ENCODE results near the gene FOSL2. TPM values are rescaled to one million over a fixed set of nuclear protein-coding genes. Genes with fewer than 3 reads are reported as not detected.
A peak's percentile ranks its signal among the peaks of the same experiment; 100 is the strongest.

FOSL2 gene
- total and polyA plus RNA-seq, 5 donors = 38.9 to 128 (median 47.0) TPM

DNA sequence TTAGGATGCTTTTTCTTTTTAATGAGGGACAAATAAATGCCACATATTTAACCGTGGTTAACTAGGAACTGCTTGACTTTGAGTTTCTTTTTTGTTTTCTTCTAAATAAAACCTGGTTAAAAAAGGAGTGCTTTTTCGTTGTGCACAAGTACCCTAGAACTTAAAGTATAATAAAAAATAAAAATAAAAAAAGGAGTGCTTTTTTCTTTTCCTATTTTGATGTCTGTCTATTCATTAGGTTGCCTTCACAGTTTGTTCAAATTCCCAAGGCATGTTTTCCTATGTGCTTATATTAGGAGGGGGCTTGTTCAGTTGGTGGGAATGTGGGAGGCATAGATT lies 4.4 kb downstream of the FOSL2 start:
- Histone ChIP-seq H3K27me3 (ENCODE audit: control insufficient read depth, insufficient read depth) (no peaks in the 10 kb centered on the region), H3K27ac (ENCODE audit: low read length) (no peak overlapping the region), H3K4me3 (ENCODE audit: low read length) (peak overlapping the region; percentile 83), H3K4me1 (ENCODE audit: control insufficient read depth, insufficient read depth, low read length) (peaks cover 33% of the 10 kb centered on the region), H3K9me3 (ENCODE audit: control insufficient read depth, low read length) (no peaks in the 10 kb centered on the region)
- intact Hi-C loops (cut with DNase I) = loop anchor here in 3 of 4 donors (5.0 to 10.0 kb wide), 6 partner anchors 440 to 695 kb away; partner anchors contain the start of genes BABAM2 (in 1 of the 3) and RBKS (in 1 of the 3)
- no peak for DNase-seq
- ATAC-seq = no peak
- 33% methylated on average over 2 of the region's 2 CpGs for WGBS

GRCh38 chr2:28398101-28398834 lies 5.6 kb downstream of the FOSL2 start:
- intact Hi-C loops (cut with DNase I) = loop anchor here in 3 of 4 donors (5.0 to 10.0 kb wide), 6 partner anchors 441 to 696 kb away; partner anchors contain the start of genes BABAM2 (in 1 of the 3) and RBKS (in 1 of the 3)
- Histone ChIP-seq H3K4me3 (ENCODE audit: low read length) (no peak overlapping the region), H3K27ac (ENCODE audit: low read length) (no peak overlapping the region), H3K4me1 (ENCODE audit: control insufficient read depth, insufficient read depth, low read length) (peaks cover 39% of the 10 kb centered on the region), H3K9me3 (ENCODE audit: control insufficient read depth, low read length) (no peaks in the 10 kb centered on the region), H3K27me3 (ENCODE audit: control insufficient read depth, insufficient read depth) (no peaks in the 10 kb centered on the region)
- ATAC-seq = no peak
- DNase-seq = peak; percentile 65 to 81 (median 67)
- WGBS = 62% methylated on average over 13 of the region's 13 CpGs

GRCh38 chr2:28399289-28399688 lies 6.6 kb downstream of the FOSL2 start:
- Histone ChIP-seq H3K27ac (ENCODE audit: low read length) (peak overlapping the region; percentile 6), H3K4me3 (ENCODE audit: low read length) (no peak overlapping the region), H3K4me1 (ENCODE audit: control insufficient read depth, insufficient read depth, low read length) (peaks cover 39% of the 10 kb centered on the region), H3K27me3 (ENCODE audit: control insufficient read depth, insufficient read depth) (no peaks in the 10 kb centered on the region), H3K9me3 (ENCODE audit: control insufficient read depth, low read length) (no peaks in the 10 kb centered on the region)
- DNase-seq (peak in 1 of 3 donors; percentile 6), ATAC-seq (no peak)
- intact Hi-C loops (cut with DNase I) = loop anchor here in 3 of 4 donors (5.0 to 10.0 kb wide), 6 partner anchors 442 to 697 kb away; partner anchors contain the start of genes BABAM2 (in 1 of the 3) and RBKS (in 1 of the 3)
- WGBS = 85% methylated on average over 11 of the region's 11 CpGs

- intact Hi-C loops (cut with DNase I) = loop anchor here in 3 of 4 donors (5.0 to 10.0 kb wide), 6 partner anchors 443 to 698 kb away; partner anchors contain the start of genes BABAM2 (in 1 of the 3) and RBKS (in 1 of the 3)
- H3K4me3 ChIP-seq (ENCODE audit: low read length) = no peak overlapping the region
- ATAC-seq (no peak), DNase-seq (peak in 1 of 3 donors; percentile 49)
- peak overlapping the region; percentile 6 for H3K27ac ChIP-seq (ENCODE audit: low read length)
- WGBS = 31% methylated on average over 6 of the region's 6 CpGs
- H3K4me1 ChIP-seq (ENCODE audit: control insufficient read depth, insufficient read depth, low read length) = peaks cover 39% of the 10 kb centered on the region
- H3K27me3 ChIP-seq (ENCODE audit: control insufficient read depth, insufficient read depth) = no peaks in the 10 kb centered on the region
- H3K9me3 ChIP-seq (ENCODE audit: control insufficient read depth, low read length) = no peaks in the 10 kb centered on the region
Measured at GRCh38 chr2:28399956-28400355, 7.3 kb downstream of the FOSL2 start.

GRCh38 chr2:28400419-28400818 lies 7.8 kb downstream of the FOSL2 start:
- DNase-seq (peak in 1 of 3 donors; percentile 24), ATAC-seq (no peak)
- Histone ChIP-seq H3K4me3 (ENCODE audit: low read length) (no peak overlapping the region), H3K4me1 (ENCODE audit: control insufficient read depth, insufficient read depth, low read length) (peaks cover 39% of the 10 kb centered on the region), H3K27ac (ENCODE audit: low read length) (no peak overlapping the region), H3K27me3 (ENCODE audit: control insufficient read depth, insufficient read depth) (no peaks in the 10 kb centered on the region), H3K9me3 (ENCODE audit: control insufficient read depth, low read length) (no peaks in the 10 kb centered on the region)
- intact Hi-C loops (cut with DNase I) = no loop called here
- WGBS = 62% methylated on average over 8 of the region's 8 CpGs

DNA sequence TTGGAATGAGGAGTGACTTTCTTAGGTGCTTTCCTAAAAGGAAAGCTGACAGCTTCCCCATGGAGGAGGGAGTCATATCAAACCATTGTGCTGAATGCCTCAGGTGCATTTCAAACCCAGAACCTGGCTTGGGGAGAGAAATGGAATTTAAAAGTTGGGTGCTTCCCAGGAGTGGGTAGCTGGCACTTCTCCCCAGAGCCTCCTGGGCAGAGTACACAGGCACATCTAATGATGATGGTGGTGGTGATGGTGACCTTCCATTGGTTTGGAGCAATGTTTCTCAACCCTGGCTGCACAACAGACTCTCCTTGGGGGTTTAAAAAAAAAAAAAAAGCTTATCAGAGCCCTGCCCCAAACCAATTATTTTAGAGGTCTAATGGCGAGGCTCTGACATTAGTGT lies 8.3 kb downstream of the FOSL2 start:
- no peaks in the 10 kb centered on the region for H3K27me3 ChIP-seq (ENCODE audit: control insufficient read depth, insufficient read depth)
- intact Hi-C loops (cut with DNase I) = no loop called here
- no peak overlapping the region for H3K27ac ChIP-seq (ENCODE audit: low read length)
- ATAC-seq (no peak), DNase-seq (peak in 1 of 3 donors; percentile 9)
- WGBS = 93% methylated on average over 1 of the region's 1 CpG
- peaks cover 39% of the 10 kb centered on the region for H3K4me1 ChIP-seq (ENCODE audit: control insufficient read depth, insufficient read depth, low read length)
- H3K9me3 ChIP-seq (ENCODE audit: control insufficient read depth, low read length) = no peaks in the 10 kb centered on the region
- no peak overlapping the region for H3K4me3 ChIP-seq (ENCODE audit: low read length)

DNA sequence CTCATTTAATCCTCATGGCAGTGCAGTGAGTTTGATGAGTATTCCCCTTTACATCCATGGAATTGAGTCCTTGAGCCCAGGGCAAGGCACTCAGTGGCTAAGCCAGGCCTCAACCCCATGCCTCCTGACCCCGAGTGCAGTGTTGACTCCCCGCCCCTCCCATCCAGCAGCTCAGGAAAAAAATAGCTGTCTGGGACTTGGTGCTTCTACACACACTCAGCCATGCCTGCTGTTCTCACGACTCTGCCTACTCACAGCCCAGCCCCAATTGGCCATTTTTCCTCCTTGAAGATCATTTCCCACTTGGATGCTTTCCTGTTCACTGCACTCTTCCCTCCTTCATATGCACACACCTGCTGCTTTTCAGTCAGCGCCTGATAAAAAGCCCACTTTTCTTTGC lies 8.8 kb downstream of the FOSL2 start:
- peaks cover 39% of the 10 kb centered on the region for H3K4me1 ChIP-seq (ENCODE audit: control insufficient read depth, insufficient read depth, low read length)
- H3K27me3 ChIP-seq (ENCODE audit: control insufficient read depth, insufficient read depth) = no peaks in the 10 kb centered on the region
- no peaks in the 10 kb centered on the region for H3K9me3 ChIP-seq (ENCODE audit: control insufficient read depth, low read length)
- intact Hi-C loops (cut with DNase I) = no loop called here
- no peak overlapping the region for H3K27ac ChIP-seq (ENCODE audit: low read length)
- no peak overlapping the region for H3K4me3 ChIP-seq (ENCODE audit: low read length)
- DNase-seq (peak in 1 of 3 donors; percentile 45), ATAC-seq (no peak)
- 67% methylated on average over 4 of the region's 4 CpGs for WGBS

DNA sequence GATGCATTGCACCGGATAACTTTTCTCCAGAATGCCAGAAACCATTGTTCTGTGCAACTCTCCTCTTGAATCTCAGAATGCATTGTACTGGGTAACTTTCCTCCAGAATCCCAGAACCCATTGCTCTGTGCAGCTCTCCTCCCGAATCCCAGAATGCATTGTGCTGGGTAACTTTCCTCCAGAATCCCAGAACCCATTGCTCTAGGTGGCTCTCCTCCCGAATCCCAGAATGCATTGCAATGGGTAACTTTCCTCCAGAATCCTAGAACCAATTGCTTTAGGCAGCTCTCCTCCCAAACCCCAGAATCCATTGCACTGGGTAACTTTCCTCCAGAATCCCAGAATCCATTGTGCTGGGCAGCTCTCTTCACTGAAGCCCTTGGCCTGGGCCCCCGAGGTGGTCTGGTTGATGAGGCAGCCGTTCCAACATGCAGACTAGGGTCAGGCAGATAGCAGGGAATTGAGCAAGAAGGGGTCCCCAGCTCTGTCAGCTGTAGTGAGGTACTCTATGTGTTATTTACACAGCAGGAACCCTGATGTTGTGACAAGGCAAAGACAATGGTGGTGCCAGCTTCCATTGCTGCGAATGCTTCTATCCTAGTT lies 9.4 kb downstream of the FOSL2 start:
- no peak overlapping the region for H3K4me3 ChIP-seq (ENCODE audit: low read length)
- WGBS = 92% methylated on average over 6 of the region's 6 CpGs
- ATAC-seq = no peak
- peak in 1 of 3 donors; percentile 37 for DNase-seq
- no peak overlapping the region for H3K27ac ChIP-seq (ENCODE audit: low read length)
- no peaks in the 10 kb centered on the region for H3K27me3 ChIP-seq (ENCODE audit: control insufficient read depth, insufficient read depth)
- H3K9me3 ChIP-seq (ENCODE audit: control insufficient read depth, low read length) = no peaks in the 10 kb centered on the region
- intact Hi-C loops (cut with DNase I) = no loop called here
- peaks cover 44% of the 10 kb centered on the region for H3K4me1 ChIP-seq (ENCODE audit: control insufficient read depth, insufficient read depth, low read length)

DNA sequence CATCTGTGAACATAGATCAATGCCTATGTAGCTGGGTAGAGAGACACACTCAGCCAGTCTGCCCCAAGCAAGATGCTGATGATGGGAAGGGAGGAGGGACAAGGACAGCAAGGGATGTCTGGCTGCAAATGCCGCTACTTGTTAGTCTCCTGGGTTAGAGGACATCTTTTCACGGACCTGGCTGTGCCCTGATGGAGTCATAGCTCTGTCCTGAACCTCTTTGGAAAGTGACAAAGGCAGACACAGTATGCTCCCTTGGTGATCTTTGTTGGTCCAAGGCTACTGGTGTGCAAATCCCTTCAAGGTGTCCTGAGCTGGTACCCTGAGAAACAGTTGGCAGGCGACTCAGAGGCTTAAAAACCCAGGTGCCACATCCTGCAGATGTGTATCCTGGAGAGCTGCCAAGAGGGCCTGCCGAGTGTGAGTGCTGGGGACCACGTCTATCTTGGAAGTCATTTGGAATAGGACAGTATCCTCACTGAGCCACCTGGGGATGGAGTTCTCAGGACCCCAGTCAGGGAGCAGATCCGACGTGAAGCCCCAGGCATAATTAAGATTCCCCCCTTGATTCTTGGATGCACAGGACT lies 10.8 kb downstream of the FOSL2 start:
- H3K27ac ChIP-seq (ENCODE audit: low read length) = no peak overlapping the region
- H3K9me3 ChIP-seq (ENCODE audit: control insufficient read depth, low read length) = no peaks in the 10 kb centered on the region
- intact Hi-C loops (cut with DNase I) = no loop called here
- H3K4me1 ChIP-seq (ENCODE audit: control insufficient read depth, insufficient read depth, low read length) = peaks cover 39% of the 10 kb centered on the region
- 58% methylated on average over 7 of the region's 7 CpGs for WGBS
- no peak overlapping the region for H3K4me3 ChIP-seq (ENCODE audit: low read length)
- H3K27me3 ChIP-seq (ENCODE audit: control insufficient read depth, insufficient read depth) = no peaks in the 10 kb centered on the region
- no peak for ATAC-seq
- DNase-seq = peak in 1 of 3 donors; percentile 61

DNA sequence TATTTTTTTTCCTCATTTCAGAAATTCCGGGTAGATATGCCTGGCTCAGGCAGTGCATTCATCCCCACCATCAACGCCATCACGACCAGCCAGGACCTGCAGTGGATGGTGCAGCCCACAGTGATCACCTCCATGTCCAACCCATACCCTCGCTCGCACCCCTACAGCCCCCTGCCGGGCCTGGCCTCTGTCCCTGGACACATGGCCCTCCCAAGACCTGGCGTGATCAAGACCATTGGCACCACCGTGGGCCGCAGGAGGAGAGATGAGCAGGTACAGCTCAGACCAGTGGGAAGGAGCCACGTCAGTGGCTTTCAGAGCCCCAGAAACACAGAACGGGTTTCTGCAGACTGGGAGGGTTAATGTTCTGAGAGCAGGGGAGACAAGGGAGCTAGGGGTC lies 11.4 kb downstream of the FOSL2 start:
- Histone ChIP-seq H3K4me3 (ENCODE audit: low read length) (no peak overlapping the region), H3K4me1 (ENCODE audit: control insufficient read depth, insufficient read depth, low read length) (peaks cover 38% of the 10 kb centered on the region), H3K27me3 (ENCODE audit: control insufficient read depth, insufficient read depth) (no peaks in the 10 kb centered on the region), H3K9me3 (ENCODE audit: control insufficient read depth, low read length) (no peaks in the 10 kb centered on the region), H3K27ac (ENCODE audit: low read length) (no peak overlapping the region)
- 94% methylated on average over 11 of the region's 11 CpGs for WGBS
- intact Hi-C loops (cut with DNase I) = no loop called here
- no peak for ATAC-seq
- DNase-seq = peak in 1 of 3 donors; percentile 50

DNA sequence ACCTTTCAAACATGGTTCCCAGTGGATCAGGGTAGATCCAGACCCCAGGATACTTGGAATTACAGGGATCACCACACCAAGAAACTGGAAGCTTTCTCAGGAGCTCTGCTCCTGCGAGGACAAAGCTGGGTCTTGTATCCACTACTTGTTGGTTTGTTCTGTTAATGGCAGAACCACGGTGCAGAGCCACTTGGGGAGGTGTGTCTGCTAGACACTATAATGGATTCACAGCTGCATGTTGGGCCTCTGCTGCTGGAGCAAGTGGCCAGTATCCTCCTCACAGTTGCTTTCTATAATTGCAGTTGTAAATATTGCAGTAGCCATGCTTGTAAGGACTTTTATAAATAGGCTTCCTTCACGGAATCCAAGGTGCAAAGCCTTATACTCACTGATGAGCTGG lies 12.9 kb downstream of the FOSL2 start:
- intact Hi-C loops (cut with DNase I) = no loop called here
- no peaks in the 10 kb centered on the region for H3K9me3 ChIP-seq (ENCODE audit: control insufficient read depth, low read length)

More for the DNA sequence above, 12.9 kb downstream of the FOSL2 start:
- ATAC-seq (no peak), DNase-seq (peak in 1 of 3 donors; percentile 15)
- H3K4me1 ChIP-seq (ENCODE audit: control insufficient read depth, insufficient read depth, low read length) = peaks cover 24% of the 10 kb centered on the region
- no peak overlapping the region for H3K4me3 ChIP-seq (ENCODE audit: low read length)
- 94% methylated on average over 3 of the region's 3 CpGs for WGBS
- no peaks in the 10 kb centered on the region for H3K27me3 ChIP-seq (ENCODE audit: control insufficient read depth, insufficient read depth)
- no peak overlapping the region for H3K27ac ChIP-seq (ENCODE audit: low read length)

All from right cardiac atrium (tissue), 5 donors.